ENCODE results near the gene PEX5. TPM values are rescaled to one million over a fixed set of nuclear protein-coding genes. Genes with fewer than 3 reads are reported as not detected.

The PEX5 gene
- polyA plus RNA-seq, 6 donors from 2014 or later, result 8.3 to 15.3 (median 12.3) TPM

- Mint-ChIP-seq H3K9me3 (no peaks in the 10 kb centered on the region), H3K4me1 (no peaks in the 10 kb centered on the region), H3K4me3 (no peak overlapping the region), H3K27me3 (no peaks in the 10 kb centered on the region), H3K27ac (peak overlapping the region in 1 of 6 donors; percentile 18), H3K36me3 (peaks cover 7 to 10% of the 10 kb centered on the region in 2 donors)
- no peak for DNase-seq
- ATAC-seq (ENCODE audit: low read depth in 2 of 2), result no peak
These were observed 36.7 kb upstream of the PEX5 start for GRCh38 chr12:7152818-7153217.

GRCh38 chr12:7154042-7154441 lies 35.4 kb upstream of the PEX5 start:
- no peaks in the 10 kb centered on the region for H3K4me1 Mint-ChIP-seq
- no peak overlapping the region for H3K4me3 Mint-ChIP-seq
- no peak for DNase-seq
- ATAC-seq (ENCODE audit: low read depth in 2 of 2), result no peak
- H3K36me3 Mint-ChIP-seq, result peaks cover 7 to 10% of the 10 kb centered on the region in 2 donors
- no peaks in the 10 kb centered on the region for H3K27me3 Mint-ChIP-seq
- H3K27ac Mint-ChIP-seq, result peak overlapping the region in 1 of 6 donors; percentile 63
- no peaks in the 10 kb centered on the region for H3K9me3 Mint-ChIP-seq

GRCh38 chr12:7154901-7155470 lies 34.5 kb upstream of the PEX5 start:
- Mint-ChIP-seq H3K9me3 (no peaks in the 10 kb centered on the region), H3K36me3 (peaks cover 3 to 5% of the 10 kb centered on the region in 2 donors), H3K27me3 (no peaks in the 10 kb centered on the region), H3K4me3 (no peak overlapping the region), H3K27ac (no peak overlapping the region), H3K4me1 (no peaks in the 10 kb centered on the region)
- DNase-seq, result no peak
- ATAC-seq (ENCODE audit: low read depth in 2 of 2), result no peak

- Mint-ChIP-seq H3K4me1 (no peaks in the 10 kb centered on the region), H3K36me3 (no peaks in the 10 kb centered on the region), H3K27me3 (peaks cover 0 to 3% (median 0%) of the 10 kb centered on the region in 3 donors), H3K27ac (no peak overlapping the region), H3K4me3 (no peak overlapping the region), H3K9me3 (no peaks in the 10 kb centered on the region)
- DNase-seq (no peak), ATAC-seq (ENCODE audit: low read depth in 2 of 2) (no peak)
These were observed 33.9 kb upstream of the PEX5 start for GRCh38 chr12:7155471-7156034.

GRCh38 chr12:7156259-7157197 lies 33.0 kb upstream of the PEX5 start:
- no peak overlapping the region for H3K4me3 Mint-ChIP-seq
- H3K4me1 Mint-ChIP-seq, result no peaks in the 10 kb centered on the region
- H3K9me3 Mint-ChIP-seq, result no peaks in the 10 kb centered on the region
- peaks cover 0 to 5% (median 3%) of the 10 kb centered on the region in 3 donors for H3K27me3 Mint-ChIP-seq
- H3K27ac Mint-ChIP-seq, result peak overlapping the region in 2 of 6 donors; percentile 21 to 79
- H3K36me3 Mint-ChIP-seq, result no peaks in the 10 kb centered on the region
- no peak for ATAC-seq (ENCODE audit: low read depth in 2 of 2)
- DNase-seq, result no peak

- Mint-ChIP-seq H3K27me3 (peaks cover under 1 to 12% (median 11%) of the 10 kb centered on the region in 3 donors), H3K36me3 (no peaks in the 10 kb centered on the region), H3K4me3 (no peak overlapping the region), H3K4me1 (peaks cover 0 to under 1% (median 0%) of the 10 kb centered on the region in 3 donors), H3K27ac (peak overlapping the region in 3 of 6 donors; percentile 21 to 92 (median 27)), H3K9me3 (no peaks in the 10 kb centered on the region)
- no peak for ATAC-seq (ENCODE audit: low read depth in 2 of 2)
- DNase-seq, result no peak
These were observed 32.1 kb upstream of the PEX5 start for GRCh38 chr12:7157391-7157790.

- H3K4me3 Mint-ChIP-seq, result no peak overlapping the region
- H3K27ac Mint-ChIP-seq, result peak overlapping the region in 1 of 6 donors; percentile 42
- peaks cover 11 to 27% (median 24%) of the 10 kb centered on the region in 3 donors for H3K27me3 Mint-ChIP-seq
- DNase-seq, result no peak
- H3K36me3 Mint-ChIP-seq, result no peaks in the 10 kb centered on the region
- no peak for ATAC-seq (ENCODE audit: low read depth in 2 of 2)
- H3K4me1 Mint-ChIP-seq, result peaks cover 4 to 10% (median 4%) of the 10 kb centered on the region in 3 donors
- no peaks in the 10 kb centered on the region for H3K9me3 Mint-ChIP-seq
These were observed 30.5 kb upstream of the PEX5 start for GRCh38 chr12:7158781-7159609.

- Mint-ChIP-seq H3K36me3 (no peaks in the 10 kb centered on the region), H3K4me1 (peaks cover 4 to 10% (median 4%) of the 10 kb centered on the region in 3 donors), H3K4me3 (no peak overlapping the region), H3K27me3 (peaks cover 18 to 34% (median 33%) of the 10 kb centered on the region in 3 donors), H3K27ac (no peak overlapping the region), H3K9me3 (peaks cover 0 to 1% (median 0%) of the 10 kb centered on the region in 7 donors)
- DNase-seq, result no peak
- no peak for ATAC-seq (ENCODE audit: low read depth in 2 of 2)
These were observed 29.3 kb upstream of the PEX5 start for GRCh38 chr12:7160183-7160582.

- H3K27ac Mint-ChIP-seq, result peak overlapping the region in 1 of 6 donors; percentile 59
- DNase-seq (no peak), ATAC-seq (ENCODE audit: low read depth in 2 of 2) (no peak)
- H3K27me3 Mint-ChIP-seq, result peaks cover 24 to 44% (median 40%) of the 10 kb centered on the region in 3 donors
- no peaks in the 10 kb centered on the region for H3K36me3 Mint-ChIP-seq
- peaks cover 0 to 5% (median 0%) of the 10 kb centered on the region in 7 donors for H3K9me3 Mint-ChIP-seq
- peaks cover 4 to 10% (median 4%) of the 10 kb centered on the region in 3 donors for H3K4me1 Mint-ChIP-seq
- no peak overlapping the region for H3K4me3 Mint-ChIP-seq
These were observed 28.2 kb upstream of the PEX5 start for GRCh38 chr12:7161327-7161726.

GRCh38 chr12:7161811-7162210 lies 27.7 kb upstream of the PEX5 start:
- peaks cover 24 to 49% (median 43%) of the 10 kb centered on the region in 3 donors for H3K27me3 Mint-ChIP-seq

GRCh38 chr12:7162691-7163114 lies 26.8 kb upstream of the PEX5 start:
- DNase-seq (no peak), ATAC-seq (ENCODE audit: low read depth in 2 of 2) (peak in 1 of 2 donors; percentile 28)
- Mint-ChIP-seq H3K9me3 (peaks cover 2 to 13% (median 3%) of the 10 kb centered on the region in 7 donors), H3K27me3 (peaks cover 26 to 57% (median 50%) of the 10 kb centered on the region in 3 donors), H3K4me3 (no peak overlapping the region), H3K4me1 (peaks cover 4 to 10% (median 4%) of the 10 kb centered on the region in 3 donors), H3K27ac (peak overlapping the region in 1 of 6 donors; percentile 50), H3K36me3 (no peaks in the 10 kb centered on the region)

More at GRCh38 chr12:7161811-7162210, 27.7 kb upstream of the PEX5 start:
- DNase-seq (no peak), ATAC-seq (ENCODE audit: low read depth in 2 of 2) (no peak)
- peaks cover 0 to 5% (median 0%) of the 10 kb centered on the region in 7 donors for H3K9me3 Mint-ChIP-seq
- no peaks in the 10 kb centered on the region for H3K36me3 Mint-ChIP-seq
- H3K4me1 Mint-ChIP-seq, result peaks cover 4 to 10% (median 4%) of the 10 kb centered on the region in 3 donors
- no peak overlapping the region for H3K27ac Mint-ChIP-seq
- H3K4me3 Mint-ChIP-seq, result no peak overlapping the region

- ATAC-seq (ENCODE audit: low read depth in 2 of 2) (no peak), DNase-seq (no peak)
- Mint-ChIP-seq H3K4me1 (no peaks in the 10 kb centered on the region), H3K9me3 (peaks cover 9 to 64% (median 31%) of the 10 kb centered on the region in 7 donors), H3K27ac (no peak overlapping the region), H3K4me3 (no peak overlapping the region), H3K27me3 (peaks cover 39 to 50% (median 48%) of the 10 kb centered on the region in 3 donors), H3K36me3 (peaks cover 0 to 14% of the 10 kb centered on the region in 2 donors)
These were observed 19.5 kb upstream of the PEX5 start for GRCh38 chr12:7169951-7170350.
